GM19238 (cell line): Measurements from ENCODE around the gene JMJD1C.
"Not testable (repeated sequence)": the region's sequence is repeated elsewhere in the genome, so short reads cannot be mapped to it uniquely, and the experiment has no call there.

ENCODE experiments used
- DNase-seq: peaks from one replicate; pipeline ENCODE4 v3.0.0; 2011; ENCODE audit warnings: low spot score; ENCODE audit not compliant: insufficient read length

JMJD1C gene

GRCh38 chr10:63364918-63365317 is 100.9 kb downstream of the JMJD1C start:
- DNase-seq: no peak

DNA sequence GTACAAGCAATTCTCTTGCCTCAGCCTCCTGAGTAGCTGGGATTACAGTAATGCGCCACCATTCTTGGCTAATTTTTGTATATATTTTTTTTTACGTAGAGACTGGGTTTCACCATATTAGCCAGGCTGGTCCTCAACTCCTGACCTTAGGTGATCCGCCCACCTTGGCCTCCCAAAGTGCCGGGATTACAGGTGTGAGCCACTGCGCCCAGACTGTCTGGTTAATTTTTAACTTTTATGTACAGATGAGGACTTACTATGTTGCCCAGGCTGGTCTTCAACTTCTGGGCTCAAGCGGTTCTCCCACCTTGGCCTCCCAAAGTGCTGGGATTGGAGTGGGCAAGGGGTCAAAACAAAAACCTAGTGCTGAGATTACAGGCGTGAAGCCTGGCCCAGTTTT is 101.8 kb downstream of the JMJD1C start:
- DNase-seq: no peak

GRCh38 chr10:63355682-63356081 is 110.1 kb downstream of the JMJD1C start:
- no peak for DNase-seq

GRCh38 chr10:63352976-63353375 is 112.8 kb downstream of the JMJD1C start:
- no peak for DNase-seq

- no peak for DNase-seq
Observed at GRCh38 chr10:63348245-63348850, 117.4 kb downstream of the JMJD1C start.

DNA sequence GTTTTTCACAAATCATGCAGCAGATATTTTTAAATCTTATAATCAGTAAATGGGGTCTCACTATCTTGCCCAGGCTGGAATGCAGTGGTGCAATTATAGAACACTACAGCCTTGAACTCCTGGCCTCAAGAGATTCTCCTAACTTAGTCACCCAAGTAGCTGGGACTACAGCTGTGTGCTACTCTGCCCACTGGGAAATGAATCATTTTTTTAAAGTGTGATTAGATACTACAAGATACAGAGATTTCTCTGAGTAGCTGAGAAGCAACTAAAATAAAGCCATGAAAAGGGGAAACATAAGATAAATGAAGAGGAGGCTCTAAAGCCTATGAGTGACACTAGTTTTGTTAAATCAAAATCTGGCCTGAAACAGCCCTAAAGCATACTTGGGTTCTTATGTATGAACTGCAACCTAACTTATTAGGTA is 119.7 kb downstream of the JMJD1C start:
- DNase-seq: no peak

GRCh38 chr10:63344269-63344668 is 121.5 kb downstream of the JMJD1C start:
- DNase-seq: no peak

GRCh38 chr10:63343476-63343875 is 122.3 kb downstream of the JMJD1C start:
- no peak for DNase-seq

- DNase-seq: not testable (repeated sequence)
Observed at GRCh38 chr10:63339640-63340039, 126.1 kb downstream of the JMJD1C start.

- no peak for DNase-seq
Observed at GRCh38 chr10:63337455-63338251, 128.1 kb downstream of the JMJD1C start.

DNA sequence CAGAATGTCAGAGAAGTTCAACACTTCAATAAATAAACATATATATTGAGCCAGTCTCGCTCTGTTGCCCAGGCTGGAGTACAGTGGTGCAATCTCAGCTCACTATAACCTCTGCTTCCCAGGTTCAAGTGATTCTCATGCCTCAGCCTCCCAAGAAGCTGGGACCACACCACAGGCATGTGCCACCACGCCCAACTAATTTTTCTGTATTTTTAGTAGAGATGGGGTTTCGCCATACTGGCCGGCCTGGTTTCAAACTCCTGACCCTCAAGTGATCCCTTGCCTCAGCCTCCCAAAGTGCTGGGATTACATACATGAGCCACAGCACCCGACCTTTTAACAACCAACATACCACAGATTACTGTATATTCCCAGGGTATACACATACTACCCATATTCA is 134.2 kb downstream of the JMJD1C start:
- DNase-seq: no peak

DNA sequence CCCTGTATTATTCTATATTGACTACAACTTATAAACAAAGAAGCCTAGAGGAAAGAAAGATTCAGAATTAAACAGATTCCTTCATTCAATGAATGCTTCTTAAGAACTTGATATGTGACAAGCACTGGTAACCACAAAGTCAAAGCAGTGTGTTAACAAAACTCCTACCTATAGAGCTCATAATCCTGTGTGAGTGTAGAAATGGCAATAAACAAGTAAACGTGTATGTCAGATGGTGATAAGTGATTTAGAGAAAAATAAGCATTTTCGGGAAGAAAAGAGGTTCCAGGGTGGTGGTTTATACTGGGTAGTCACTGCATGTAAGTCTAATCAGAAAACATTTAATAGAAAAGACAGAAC is 141.3 kb downstream of the JMJD1C start:
- no peak for DNase-seq

DNA sequence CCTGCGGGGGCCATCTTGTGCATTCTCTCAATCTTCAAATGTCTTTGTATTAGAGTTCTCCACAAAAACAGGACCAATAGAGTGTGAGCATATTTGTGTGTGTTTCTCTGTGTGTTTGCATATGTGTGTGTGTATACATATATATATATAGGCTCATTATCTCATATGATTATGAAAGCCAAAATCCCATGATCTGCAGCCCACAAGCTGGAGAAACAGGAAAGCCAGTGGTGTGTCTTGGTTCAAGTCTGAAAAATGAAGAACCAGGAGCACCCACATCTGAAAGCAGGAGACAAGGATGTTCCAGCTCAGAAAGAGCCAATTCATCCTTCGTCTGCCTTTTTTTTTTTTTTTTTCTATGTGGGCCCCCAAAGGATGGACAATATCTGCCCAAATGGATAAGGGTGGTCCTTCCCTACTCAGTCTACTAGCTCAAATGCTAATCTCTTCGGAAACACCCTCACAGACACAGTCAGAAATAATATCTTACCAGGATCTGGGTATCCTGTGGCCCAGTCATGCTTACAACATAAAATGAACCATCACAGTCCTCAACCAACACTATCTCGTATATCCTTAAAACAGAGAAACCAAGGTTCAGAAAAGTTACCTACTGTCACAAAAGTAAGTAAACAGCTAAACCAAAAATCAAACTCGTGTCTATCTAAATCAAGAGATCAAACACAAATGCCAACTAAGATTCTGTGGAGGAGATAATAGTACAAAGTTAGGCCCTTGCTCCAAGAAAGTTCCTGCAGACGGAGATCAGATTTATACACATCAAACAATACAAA is 141.9 kb downstream of the JMJD1C start:
- no peak for DNase-seq

DNA sequence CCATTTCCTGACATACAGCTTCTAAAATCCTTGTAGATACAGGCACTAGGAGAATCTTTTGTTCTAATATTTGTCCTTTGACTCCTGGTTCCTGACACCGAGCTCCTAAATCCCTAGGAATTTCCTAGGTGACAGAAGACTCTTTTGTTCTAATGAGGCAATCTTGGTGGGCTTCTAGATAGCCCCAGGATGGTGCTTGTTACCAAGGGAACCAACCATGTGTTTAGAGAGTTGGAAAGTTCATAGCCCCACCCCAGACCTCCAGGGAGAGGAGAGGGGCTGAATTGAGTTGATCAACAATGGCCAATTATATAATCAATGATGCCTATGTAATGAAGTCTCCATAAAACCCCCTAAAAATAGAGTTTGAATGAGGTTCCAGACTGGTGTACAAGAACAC is 145.1 kb downstream of the JMJD1C start:
- no peak for DNase-seq

- DNase-seq: no peak
Observed at GRCh38 chr10:63319231-63319630, 146.5 kb downstream of the JMJD1C start.

DNA sequence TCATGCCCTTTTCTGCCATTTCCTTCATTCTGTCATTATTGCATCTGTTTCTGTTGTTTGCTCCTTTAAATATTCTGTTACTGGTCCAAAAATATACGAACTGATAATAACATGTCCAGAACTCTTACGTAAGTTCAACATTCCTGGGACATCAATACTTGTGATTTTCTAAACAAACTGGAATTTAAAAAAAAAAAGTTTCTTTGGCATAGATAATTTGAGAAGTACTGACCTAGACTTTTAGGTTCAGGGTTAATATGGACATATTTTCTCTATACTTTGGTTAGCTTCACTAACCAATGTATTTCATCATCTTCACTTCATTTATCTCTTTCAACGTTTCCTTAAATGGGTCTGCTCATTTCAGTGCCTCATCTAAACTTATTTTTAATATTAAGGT is 147.3 kb downstream of the JMJD1C start:
- DNase-seq: no peak

DNA sequence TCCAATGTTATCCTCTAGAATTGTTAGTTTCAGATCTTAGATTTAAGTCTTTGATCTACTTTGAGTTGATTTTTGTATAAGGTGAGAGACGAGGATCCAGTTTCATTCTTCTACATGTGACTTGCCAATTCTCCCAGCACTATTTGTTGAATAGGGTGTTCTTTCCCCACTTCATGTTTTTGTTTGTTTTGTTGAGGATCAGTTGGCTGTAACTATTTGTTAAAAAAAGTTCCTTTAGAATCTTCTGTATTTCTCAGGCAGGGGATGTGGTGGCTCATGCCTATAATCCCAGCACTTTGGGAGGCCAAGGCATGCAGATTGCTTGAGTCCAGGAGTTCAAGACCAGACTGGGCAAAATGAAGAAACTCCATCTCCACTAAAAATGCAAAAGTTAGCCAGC is 151.8 kb downstream of the JMJD1C start:
- no peak for DNase-seq

- no peak for DNase-seq
Observed at GRCh38 chr10:63313066-63313717, 152.6 kb downstream of the JMJD1C start.

DNA sequence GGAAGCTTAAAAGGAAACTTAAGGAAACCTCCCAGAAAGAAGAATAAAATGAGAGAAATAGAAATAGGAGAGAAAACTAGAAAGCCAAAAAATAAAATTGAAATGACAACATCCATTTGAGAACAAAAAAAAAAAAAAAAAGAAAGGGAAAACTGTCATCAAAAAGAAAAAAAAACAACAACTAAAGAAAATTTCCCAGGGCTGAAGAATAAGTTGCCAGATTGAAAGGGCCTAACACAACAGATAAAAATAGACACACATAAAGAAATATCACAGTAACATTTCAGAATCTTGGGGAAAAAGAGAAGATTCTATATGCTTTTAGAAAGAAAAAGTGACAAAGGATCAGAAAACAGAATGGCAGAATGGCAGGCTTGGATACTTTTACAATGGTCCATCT is 157.1 kb downstream of the JMJD1C start:
- no peak for DNase-seq

- no peak for DNase-seq
Observed at GRCh38 chr10:63304146-63304545, 161.6 kb downstream of the JMJD1C start.

DNA sequence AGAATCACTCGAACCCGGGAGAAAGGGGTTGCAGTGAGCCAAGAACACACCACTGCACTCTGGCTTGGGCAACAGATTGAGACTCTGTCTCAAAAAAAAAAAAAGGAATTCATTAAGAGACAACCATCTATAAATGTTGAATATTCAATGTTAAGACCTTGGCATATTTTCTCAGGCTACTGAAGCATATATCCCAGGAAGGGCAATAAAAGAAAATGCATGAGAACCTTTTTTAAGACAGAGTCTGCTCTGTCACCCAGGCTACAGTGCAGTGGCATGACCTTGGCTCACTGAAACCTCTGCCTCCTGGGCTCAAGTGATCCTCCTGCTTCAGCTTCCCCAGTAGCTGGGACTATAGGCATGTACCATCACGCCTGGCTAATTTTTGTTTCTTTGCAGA is 165.0 kb downstream of the JMJD1C start:
- DNase-seq: no peak

GRCh38 chr10:63297941-63298340 is 167.8 kb downstream of the JMJD1C start:
- DNase-seq: no peak
